Right hindlimb (tissue), 1 donor: ENCODE measurements around the gene LRRC7.

ENCODE experiments used
- DNase-seq: peaks from one replicate; pipeline ENCODE4 v3.0.0-alpha.2; 2018

LRRC7 gene

GRCh38 chr1:70109241-70109640 lies 541.5 kb downstream of the LRRC7 start:
- DNase-seq: no peak

DNA sequence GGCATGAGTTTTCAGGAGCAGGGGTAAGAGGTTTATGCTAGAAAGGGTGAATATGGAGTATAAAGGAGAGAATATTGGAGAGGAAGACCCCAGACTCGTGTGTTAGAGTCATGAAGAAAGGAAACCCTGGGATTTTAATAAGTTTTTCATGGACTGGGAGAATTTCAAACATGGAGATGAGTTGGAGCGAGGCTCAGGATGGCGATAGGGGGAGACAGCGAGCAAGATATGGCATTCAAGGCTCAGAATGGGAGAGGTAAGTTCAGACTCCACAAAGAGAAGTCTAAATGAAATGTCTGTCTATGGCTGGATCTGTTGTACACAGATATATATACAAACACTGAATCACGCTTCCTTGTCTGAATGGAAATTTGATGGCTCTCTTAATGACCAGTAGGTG lies 545.1 kb downstream of the LRRC7 start:
- DNase-seq: no peak

DNA sequence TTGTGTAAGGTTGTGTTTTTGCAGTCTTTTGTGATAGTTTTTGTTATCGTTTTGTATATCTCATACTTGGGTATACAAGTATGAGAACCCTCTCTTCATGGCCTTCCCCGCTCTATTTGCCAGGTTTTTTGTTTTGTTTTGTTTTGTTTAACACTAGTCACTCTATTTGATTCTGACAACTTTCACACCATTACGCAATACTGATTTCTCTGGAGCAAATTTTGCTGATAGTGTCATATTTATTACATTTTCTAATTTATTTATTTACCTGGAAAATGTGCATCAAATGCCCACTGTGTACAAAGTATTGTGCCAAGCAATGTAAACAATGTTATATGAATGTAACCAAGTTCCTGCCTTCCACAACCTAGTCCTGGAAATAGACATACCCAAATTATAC lies 547.6 kb downstream of the LRRC7 start:
- DNase-seq: no peak

- DNase-seq: no peak
Measured at GRCh38 chr1:70117046-70117445, 549.3 kb downstream of the LRRC7 start.

DNA sequence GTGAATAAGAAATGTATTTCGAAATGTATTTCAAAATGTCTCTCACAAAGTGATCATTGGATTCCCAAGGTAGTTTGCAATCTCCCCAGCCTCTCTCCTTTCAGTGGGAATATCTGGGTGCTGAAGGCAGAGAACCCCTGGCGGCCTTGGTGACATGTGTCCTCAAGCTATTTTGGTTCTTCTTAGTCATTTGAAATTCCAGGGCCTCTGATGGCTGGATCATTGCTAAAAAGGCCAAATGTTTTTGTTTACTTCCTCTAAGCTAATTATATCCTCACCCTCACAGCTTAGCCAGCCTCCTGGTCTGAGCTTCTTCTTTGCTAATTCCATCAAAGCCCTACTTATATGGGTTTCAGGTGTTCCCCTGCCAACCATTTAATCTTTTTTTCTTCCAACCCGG lies 566.4 kb downstream of the LRRC7 start:
- no peak for DNase-seq

GRCh38 chr1:70140343-70140742 lies 572.6 kb downstream of the LRRC7 start:
- peak; percentile 64 for DNase-seq

DNA sequence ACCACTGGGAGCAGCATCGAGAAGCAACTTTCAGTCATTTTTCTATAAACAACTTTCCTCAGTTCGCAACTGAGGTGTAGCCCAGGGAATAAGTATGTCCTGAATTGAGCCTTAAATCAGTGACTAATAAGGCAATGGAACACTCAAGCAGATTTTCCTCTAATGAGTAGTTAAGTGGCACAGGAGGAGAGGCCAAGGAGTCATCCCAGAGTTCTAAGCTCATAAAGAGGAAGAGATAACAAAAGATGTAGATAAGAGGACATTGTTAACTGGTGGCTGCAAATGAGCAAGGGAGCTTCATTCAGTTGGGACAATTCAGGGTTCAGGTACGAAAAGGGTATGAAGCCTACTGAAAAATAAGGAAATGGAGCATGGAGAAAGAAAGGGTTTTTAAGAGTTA lies 573.2 kb downstream of the LRRC7 start:
- DNase-seq: no peak

DNA sequence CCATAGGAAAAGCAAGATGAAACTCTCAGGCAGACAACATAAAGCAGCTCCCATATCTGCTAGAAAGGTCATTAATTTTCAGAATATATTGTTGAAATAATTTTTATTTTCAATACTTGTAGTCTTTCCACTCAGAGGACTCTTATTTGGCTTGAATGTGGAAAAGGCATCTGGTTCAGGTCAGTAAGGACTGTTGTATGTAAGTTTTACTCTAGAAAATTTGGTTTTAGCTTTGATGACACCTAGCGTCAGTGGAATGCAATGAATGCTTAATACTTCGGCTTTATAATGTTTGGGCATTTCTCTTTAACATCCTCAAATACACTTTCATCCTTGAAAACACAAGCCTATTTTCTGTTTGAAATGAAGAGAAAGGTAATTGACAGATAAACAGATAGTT lies 574.4 kb downstream of the LRRC7 start:
- no peak for DNase-seq

GRCh38 chr1:70143048-70143659 lies 575.4 kb downstream of the LRRC7 start:
- DNase-seq: peak; percentile 25

- no peak for DNase-seq
Measured at GRCh38 chr1:70146488-70146887, 578.8 kb downstream of the LRRC7 start.

DNA sequence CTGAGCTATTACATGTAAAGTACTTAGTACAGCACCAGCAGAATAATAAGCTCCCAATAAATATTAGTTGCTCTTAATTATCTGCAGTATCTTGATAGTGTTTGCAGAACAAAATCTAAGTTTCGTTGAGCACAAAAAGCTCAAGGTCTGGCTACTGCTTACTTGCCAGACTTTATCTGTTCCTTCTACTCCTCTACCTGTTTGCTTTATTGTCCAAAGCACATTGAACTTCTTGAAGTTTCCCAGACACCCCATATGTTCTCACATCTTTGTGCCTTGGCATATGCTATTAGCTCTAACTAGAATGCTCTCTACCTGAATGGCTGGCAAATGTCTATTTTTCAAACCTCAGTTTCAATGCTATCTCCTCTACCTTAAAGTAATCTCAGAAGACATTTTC lies 582.7 kb downstream of the LRRC7 start:
- no peak for DNase-seq

DNA sequence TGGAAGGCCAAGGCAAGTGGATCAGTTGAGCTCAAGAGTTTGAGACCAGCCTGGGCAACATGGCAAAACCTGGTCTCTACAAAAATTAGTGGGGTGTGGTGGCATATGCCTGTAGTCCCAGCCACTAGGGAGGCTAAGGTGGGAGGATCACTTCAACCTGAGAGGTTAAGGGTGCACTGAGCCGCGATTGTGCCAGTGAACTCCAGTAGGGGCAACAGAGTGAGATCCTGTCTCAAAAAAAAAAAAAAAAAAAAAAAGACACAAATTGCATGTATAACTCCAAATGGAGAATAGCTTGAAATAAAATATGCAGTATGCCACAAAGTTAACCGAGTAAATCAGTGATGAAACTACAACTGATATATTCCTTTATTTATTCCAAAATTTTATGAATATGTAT lies 586.0 kb downstream of the LRRC7 start:
- no peak for DNase-seq

DNA sequence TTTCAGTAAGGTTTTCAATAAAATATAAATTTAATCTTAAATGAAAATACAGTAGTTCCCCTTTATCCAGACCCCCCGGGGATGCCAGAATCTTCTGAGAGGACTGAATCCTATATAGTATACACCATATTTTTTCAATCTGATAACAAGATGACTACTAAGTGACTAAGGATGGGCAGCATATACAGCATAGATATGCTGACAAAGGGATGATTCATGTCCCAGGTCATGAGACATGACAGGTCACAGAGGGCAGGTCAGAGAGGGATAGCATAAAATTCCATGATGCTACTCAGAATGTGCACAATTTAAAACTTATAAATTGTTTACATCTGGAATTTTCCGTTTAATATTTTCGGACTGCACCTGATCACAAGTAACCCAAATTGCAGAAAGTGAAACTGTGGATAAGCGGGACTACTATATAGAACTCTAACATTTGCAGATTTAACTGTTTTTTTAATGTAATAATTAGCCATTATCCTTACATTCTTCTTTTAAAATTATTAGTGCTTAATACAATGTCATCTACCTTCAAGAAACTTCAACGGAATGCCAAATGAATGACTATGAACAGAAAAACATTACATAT lies 588.9 kb downstream of the LRRC7 start:
- DNase-seq: no peak

GRCh38 chr1:70164350-70164749 lies 596.6 kb downstream of the LRRC7 start:
- DNase-seq: no peak

- no peak for DNase-seq
Measured at GRCh38 chr1:70168283-70168682, 600.6 kb downstream of the LRRC7 start.

GRCh38 chr1:70169018-70169839 lies 601.5 kb downstream of the LRRC7 start:
- DNase-seq: no peak

- DNase-seq: no peak
Measured at GRCh38 chr1:70171512-70171911, 603.8 kb downstream of the LRRC7 start.
